ENCODE results near the gene MGLL.

The MGLL gene

DNA sequence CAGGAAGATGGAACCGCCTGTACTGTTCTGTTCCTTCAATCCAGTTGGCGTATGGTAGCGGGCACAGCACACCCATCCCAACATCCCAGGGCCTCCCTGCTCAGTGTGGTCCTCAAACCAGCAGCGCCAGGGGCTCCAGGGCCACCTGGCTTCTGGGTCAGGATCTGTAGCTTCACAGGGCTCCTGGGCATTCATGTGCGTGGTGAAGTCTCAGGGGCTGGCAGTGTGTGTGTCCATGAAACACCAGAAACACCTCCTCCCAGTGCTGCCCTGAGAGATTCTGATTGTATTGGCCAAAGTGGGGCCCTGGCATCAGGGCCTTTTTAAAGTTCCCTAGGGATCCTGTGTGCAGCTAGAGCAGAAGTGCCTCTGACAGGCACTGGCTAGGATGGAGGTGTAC, 107.4 kb downstream of the MGLL start:
- Histone ChIP-seq H3K4me2 (ENCODE audit: low read length) (no peak overlapping the region), H3K9me3 (ENCODE audit: control insufficient read depth, low read length) (no peaks in the 10 kb centered on the region), H3K4me3 (ENCODE audit: low read depth, low read length) (no peak overlapping the region), H3K27ac (no peak overlapping the region), H3K79me2 (no peaks in the 10 kb centered on the region), H3K36me3 (ENCODE audit: control insufficient read depth, insufficient read depth, low read length) (no peaks in the 10 kb centered on the region), H3K27me3 (ENCODE audit: control insufficient read depth, insufficient read depth, low read length) (no peaks in the 10 kb centered on the region), H2AFZ (no peak overlapping the region), H3K4me1 (no peaks in the 10 kb centered on the region), H3K9ac (no peak overlapping the region)
- TF ChIP-seq, protein P1, sequence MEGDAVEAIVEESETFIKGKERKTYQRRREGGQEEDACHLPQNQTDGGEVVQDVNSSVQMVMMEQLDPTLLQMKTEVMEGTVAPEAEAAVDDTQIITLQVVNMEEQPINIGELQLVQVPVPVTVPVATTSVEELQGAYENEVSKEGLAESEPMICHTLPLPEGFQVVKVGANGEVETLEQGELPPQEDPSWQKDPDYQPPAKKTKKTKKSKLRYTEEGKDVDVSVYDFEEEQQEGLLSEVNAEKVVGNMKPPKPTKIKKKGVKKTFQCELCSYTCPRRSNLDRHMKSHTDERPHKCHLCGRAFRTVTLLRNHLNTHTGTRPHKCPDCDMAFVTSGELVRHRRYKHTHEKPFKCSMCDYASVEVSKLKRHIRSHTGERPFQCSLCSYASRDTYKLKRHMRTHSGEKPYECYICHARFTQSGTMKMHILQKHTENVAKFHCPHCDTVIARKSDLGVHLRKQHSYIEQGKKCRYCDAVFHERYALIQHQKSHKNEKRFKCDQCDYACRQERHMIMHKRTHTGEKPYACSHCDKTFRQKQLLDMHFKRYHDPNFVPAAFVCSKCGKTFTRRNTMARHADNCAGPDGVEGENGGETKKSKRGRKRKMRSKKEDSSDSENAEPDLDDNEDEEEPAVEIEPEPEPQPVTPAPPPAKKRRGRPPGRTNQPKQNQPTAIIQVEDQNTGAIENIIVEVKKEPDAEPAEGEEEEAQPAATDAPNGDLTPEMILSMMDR (IDR thresholded peaks at IDR 0.05): no peak

DNA sequence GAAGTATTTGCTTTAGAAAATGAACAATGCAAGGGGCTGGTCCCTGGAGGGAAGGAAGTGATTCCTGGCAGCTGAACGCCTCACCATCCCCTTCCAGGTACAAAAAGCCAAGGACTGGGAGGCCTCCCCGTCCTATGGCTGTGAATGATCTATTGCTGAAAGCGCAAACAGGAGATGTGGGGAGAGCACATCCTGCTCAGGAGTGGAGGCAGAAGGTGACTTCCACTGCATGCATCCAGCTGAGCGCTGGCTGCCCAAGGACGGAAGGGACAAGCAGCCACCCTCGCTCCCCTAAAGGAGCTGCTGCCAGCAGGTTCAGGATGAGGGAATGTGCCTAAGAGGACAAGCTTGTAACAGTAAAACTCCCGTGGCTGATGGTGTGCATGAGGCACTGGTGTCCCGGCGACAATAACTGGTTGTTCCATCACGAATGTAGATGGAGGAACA, 108.2 kb downstream of the MGLL start:
- Histone ChIP-seq H3K4me2 (ENCODE audit: low read length) (no peak overlapping the region), H3K4me3 (ENCODE audit: low read depth, low read length) (no peak overlapping the region), H3K9me3 (ENCODE audit: control insufficient read depth, low read length) (no peaks in the 10 kb centered on the region), H3K36me3 (ENCODE audit: control insufficient read depth, insufficient read depth, low read length) (no peaks in the 10 kb centered on the region), H3K79me2 (no peaks in the 10 kb centered on the region), H3K4me1 (no peaks in the 10 kb centered on the region), H3K27me3 (ENCODE audit: control insufficient read depth, insufficient read depth, low read length) (no peaks in the 10 kb centered on the region), H3K27ac (no peak overlapping the region), H2AFZ (no peak overlapping the region), H3K9ac (no peak overlapping the region)
- TF ChIP-seq, protein P1 (IDR thresholded peaks at IDR 0.05): no peak

DNA sequence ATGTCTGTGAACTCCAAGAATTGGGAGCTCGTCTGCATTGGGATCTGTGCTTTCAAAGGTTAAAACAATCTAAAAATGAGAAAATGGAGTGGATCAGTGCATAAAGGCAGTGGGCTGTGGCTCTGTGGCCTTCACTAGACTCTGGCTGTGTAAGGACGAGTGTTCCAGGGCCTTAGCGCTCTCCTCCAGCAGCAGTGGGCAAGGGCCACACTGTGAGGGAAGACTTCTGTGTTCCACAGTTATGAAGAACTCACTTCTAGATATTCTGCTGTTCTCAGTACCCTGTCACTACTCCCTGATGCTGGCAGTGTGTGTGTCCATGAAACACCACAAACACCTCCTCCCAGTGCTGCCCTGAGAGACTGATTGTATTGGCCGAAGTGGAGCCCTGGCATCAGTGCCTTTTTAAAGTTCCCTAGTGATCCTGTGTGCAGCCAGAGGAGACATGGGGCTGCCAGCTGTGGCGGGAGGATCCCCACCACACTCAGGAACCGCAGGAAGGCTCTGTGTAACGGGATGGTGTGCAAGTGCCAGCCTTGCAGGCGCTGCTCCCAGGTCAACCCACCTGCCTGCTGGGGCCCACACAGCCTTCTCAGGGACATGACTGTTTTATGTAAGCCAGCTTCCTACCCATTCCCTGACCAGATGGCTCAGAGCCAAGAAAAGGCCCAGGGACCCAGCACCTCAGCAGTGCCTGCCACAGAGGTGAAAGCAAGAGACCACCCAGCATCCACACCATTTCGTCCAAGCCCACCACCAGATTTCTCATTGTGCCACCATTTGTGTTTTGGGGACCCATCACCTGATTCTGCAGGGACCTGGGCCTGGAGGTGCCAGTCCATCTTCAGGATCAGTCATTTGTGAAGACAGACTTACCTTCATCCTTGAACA, 109.2 kb downstream of the MGLL start:
- Histone ChIP-seq H2AFZ (no peak overlapping the region), H3K9ac (no peak overlapping the region), H3K4me1 (no peaks in the 10 kb centered on the region), H3K36me3 (ENCODE audit: control insufficient read depth, insufficient read depth, low read length) (no peaks in the 10 kb centered on the region), H3K27ac (no peak overlapping the region), H3K4me3 (ENCODE audit: low read depth, low read length) (no peak overlapping the region), H3K4me2 (ENCODE audit: low read length) (no peak overlapping the region), H3K27me3 (ENCODE audit: control insufficient read depth, insufficient read depth, low read length) (no peaks in the 10 kb centered on the region), H3K79me2 (no peaks in the 10 kb centered on the region), H3K9me3 (ENCODE audit: control insufficient read depth, low read length) (no peaks in the 10 kb centered on the region)
- TF ChIP-seq, protein P1 (IDR thresholded peaks at IDR 0.05): no peak

DNA sequence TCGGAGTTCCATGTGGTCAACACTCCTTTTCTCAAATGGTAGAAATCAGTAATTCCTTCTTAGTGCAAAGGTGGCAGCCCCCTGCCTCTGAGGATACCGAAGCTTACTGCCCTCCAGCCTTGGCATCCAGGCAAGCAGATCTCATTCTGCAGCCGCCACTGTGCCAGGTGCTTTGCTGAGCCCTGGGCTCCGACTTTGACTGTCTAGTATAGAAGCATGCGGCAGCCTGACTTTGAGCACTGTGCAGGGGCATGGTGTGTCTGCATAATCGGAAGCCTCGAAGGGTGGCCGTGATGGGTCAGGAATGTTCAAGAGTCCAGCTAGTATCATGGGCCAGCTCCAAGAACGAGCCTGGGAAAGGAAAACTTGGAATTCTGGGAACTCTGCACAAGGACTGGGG, 109.9 kb downstream of the MGLL start:
- Histone ChIP-seq H3K4me3 (ENCODE audit: low read depth, low read length) (no peak overlapping the region), H3K36me3 (ENCODE audit: control insufficient read depth, insufficient read depth, low read length) (no peaks in the 10 kb centered on the region), H3K79me2 (no peaks in the 10 kb centered on the region), H3K27me3 (ENCODE audit: control insufficient read depth, insufficient read depth, low read length) (no peaks in the 10 kb centered on the region), H3K9ac (no peak overlapping the region), H3K4me2 (ENCODE audit: low read length) (no peak overlapping the region), H3K9me3 (ENCODE audit: control insufficient read depth, low read length) (no peaks in the 10 kb centered on the region), H3K4me1 (no peaks in the 10 kb centered on the region), H3K27ac (no peak overlapping the region), H2AFZ (no peak overlapping the region)
- TF ChIP-seq, protein P1 (IDR thresholded peaks at IDR 0.05): no peak

DNA sequence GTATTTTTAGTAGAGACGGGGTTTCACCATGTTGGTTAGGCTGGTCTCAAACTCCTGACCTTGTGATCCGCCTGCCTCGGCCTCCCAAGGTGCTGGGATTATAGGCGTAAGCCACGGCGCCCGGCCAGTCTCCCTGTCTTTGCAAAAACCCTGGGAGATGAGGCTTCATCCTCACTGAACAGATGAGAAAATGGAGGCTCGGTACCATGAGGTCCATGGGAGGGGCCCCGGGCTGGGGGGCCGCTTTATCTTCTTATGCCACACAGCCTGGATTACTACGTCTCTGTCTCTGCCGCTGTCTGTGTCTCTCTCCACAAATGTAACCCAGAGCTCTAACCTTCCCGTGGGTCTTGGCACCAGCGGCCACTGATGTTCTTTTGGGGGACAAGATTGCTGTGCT, 110.4 kb downstream of the MGLL start:
- H3K27ac ChIP-seq: no peak overlapping the region

More for the DNA sequence above, 110.4 kb downstream of the MGLL start:
- no peak overlapping the region for H2AFZ ChIP-seq
- H3K27me3 ChIP-seq (ENCODE audit: control insufficient read depth, insufficient read depth, low read length): no peaks in the 10 kb centered on the region
- H3K4me1 ChIP-seq: no peaks in the 10 kb centered on the region
- H3K79me2 ChIP-seq: no peaks in the 10 kb centered on the region
- H3K9me3 ChIP-seq (ENCODE audit: control insufficient read depth, low read length): no peaks in the 10 kb centered on the region
- H3K9ac ChIP-seq: no peak overlapping the region
- TF ChIP-seq, protein P1 (IDR thresholded peaks at IDR 0.05): no peak
- H3K4me2 ChIP-seq (ENCODE audit: low read length): no peak overlapping the region
- H3K4me3 ChIP-seq (ENCODE audit: low read depth, low read length): no peak overlapping the region
- H3K36me3 ChIP-seq (ENCODE audit: control insufficient read depth, insufficient read depth, low read length): no peaks in the 10 kb centered on the region
